ENCODE results near the gene PLGRKT. TPM values are rescaled to one million over a fixed set of nuclear protein-coding genes. Genes with fewer than 3 reads are reported as not detected.
A peak's percentile ranks its signal among the peaks of the same experiment; 100 is the strongest.

The PLGRKT gene
- total and polyA plus RNA-seq, 2 donors (not counting 3 experiments of a cell fraction or from before 2014, with no cell fraction given): 3.8 to 21.2 TPM

- Histone ChIP-seq H4K20me1 (replicated peaks; ENCODE audit: control insufficient read depth, extremely low read depth, insufficient read depth, low read length) (no peaks in the 10 kb centered on the region), H3K9ac (replicated peaks; ENCODE audit: extremely low read depth, insufficient read depth, low read length) (peak overlapping the region; percentile 88), H2AFZ (ENCODE audit: low read depth, low read length) (peak overlapping the region; percentile 32), H3K9me1 (replicated peaks; ENCODE audit: control insufficient read depth, extremely low read depth, insufficient read depth, low read length) (no peaks in the 10 kb centered on the region), H3K4me2 (ENCODE audit: insufficient read depth, low read length) (peak overlapping the region; percentile 90), H3K27me3 (ENCODE audit: control insufficient read depth in 2 of 2, insufficient read depth in 2 of 2, low read length in 2 of 2) (no peaks in the 10 kb centered on the region), H3K36me3 (ENCODE audit: control insufficient read depth in 2 of 2, extremely low read depth in 1 of 2, insufficient read depth in 2 of 2, low read length in 2 of 2) (no peaks in the 10 kb centered on the region), H3K79me2 (ENCODE audit: control insufficient read depth, insufficient read depth, low read length) (peaks cover 42% of the 10 kb centered on the region), H3K4me3 (replicated peaks in 1 of 3; ENCODE audit: insufficient read depth in 1 of 3, low read depth in 1 of 3, low read length in 3 of 3) (peak overlapping the region; percentile 38 to 98 (median 72)), H3K27ac (ENCODE audit: insufficient read depth, low read depth, low read length) (peak overlapping the region; percentile 79), H3K4me1 (ENCODE audit: control insufficient read depth, extremely low read depth, insufficient read depth, low read length) (peaks cover 61% of the 10 kb centered on the region), H3K9me3 (replicated peaks; ENCODE audit: control insufficient read depth, insufficient read depth, low read length) (no peaks in the 10 kb centered on the region)
- dilution Hi-C loops (cut with MboI; ENCODE audit: extremely low pct_ligation_motif_present, low sequenced_read_pairs) (loop anchor here (25.0 kb wide), 1 partner anchor 262 kb away; the partner anchor contains the start of gene INSL6), intact Hi-C loops (cut with micrococcal nuclease) (loop anchor here (1.0 to 2.0 kb wide), 4 partner anchors 39 to 141 kb away; no protein-coding TSS in a partner anchor)
- ChIA-PET POLR2A (interaction anchor here (0.7 to 2.0 kb wide), 11 partner anchors 7 to 465 kb away, joined by 3 to 10 read pairs (median 4); partner anchors contain the start of genes JAK2 and PDCD1LG2), CTCF (interaction anchor here (0.6 to 4.6 kb wide), 37 partner anchors 8 to 657 kb away, joined by 3 to 53 read pairs (median 4); partner anchors contain the start of genes ERMP1, INSL6, PDCD1LG2 and PLGRKT)
- TSS peak; percentile 8 for BruUV-seq (replicated peaks)
- FAIRE-seq: no peak
- TF ChIP-seq MYC (IDR thresholded peaks at IDR 0.05; ENCODE audit: low read depth, low read length): no peak
- no peak for TF ChIP-seq POLR2AphosphoS5 (IDR thresholded peaks at IDR 0.05; ENCODE audit: insufficient read depth, low read depth, low read length)
- TF ChIP-seq, protein P1, sequence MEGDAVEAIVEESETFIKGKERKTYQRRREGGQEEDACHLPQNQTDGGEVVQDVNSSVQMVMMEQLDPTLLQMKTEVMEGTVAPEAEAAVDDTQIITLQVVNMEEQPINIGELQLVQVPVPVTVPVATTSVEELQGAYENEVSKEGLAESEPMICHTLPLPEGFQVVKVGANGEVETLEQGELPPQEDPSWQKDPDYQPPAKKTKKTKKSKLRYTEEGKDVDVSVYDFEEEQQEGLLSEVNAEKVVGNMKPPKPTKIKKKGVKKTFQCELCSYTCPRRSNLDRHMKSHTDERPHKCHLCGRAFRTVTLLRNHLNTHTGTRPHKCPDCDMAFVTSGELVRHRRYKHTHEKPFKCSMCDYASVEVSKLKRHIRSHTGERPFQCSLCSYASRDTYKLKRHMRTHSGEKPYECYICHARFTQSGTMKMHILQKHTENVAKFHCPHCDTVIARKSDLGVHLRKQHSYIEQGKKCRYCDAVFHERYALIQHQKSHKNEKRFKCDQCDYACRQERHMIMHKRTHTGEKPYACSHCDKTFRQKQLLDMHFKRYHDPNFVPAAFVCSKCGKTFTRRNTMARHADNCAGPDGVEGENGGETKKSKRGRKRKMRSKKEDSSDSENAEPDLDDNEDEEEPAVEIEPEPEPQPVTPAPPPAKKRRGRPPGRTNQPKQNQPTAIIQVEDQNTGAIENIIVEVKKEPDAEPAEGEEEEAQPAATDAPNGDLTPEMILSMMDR (IDR thresholded peaks at IDR 0.05; ENCODE audit: extremely low read depth in 1 of 2, insufficient read depth in 1 of 2, low read depth in 1 of 2, low read length in 2 of 2): no peak
- TF ChIP-seq EZH2 (IDR thresholded peaks at IDR 0.05; ENCODE audit: borderline replicate concordance, low read depth, low read length, severe bottlenecking): no peak
- TF ChIP-seq JUN (IDR thresholded peaks at IDR 0.05; ENCODE audit: borderline replicate concordance, insufficient read depth, insufficient read length, low read depth): no peak
- no peak for TF ChIP-seq GATA2 (IDR thresholded peaks at IDR 0.05; ENCODE audit: insufficient read depth, insufficient read length, low read depth, low read length)
- TF ChIP-seq, protein P2, sequence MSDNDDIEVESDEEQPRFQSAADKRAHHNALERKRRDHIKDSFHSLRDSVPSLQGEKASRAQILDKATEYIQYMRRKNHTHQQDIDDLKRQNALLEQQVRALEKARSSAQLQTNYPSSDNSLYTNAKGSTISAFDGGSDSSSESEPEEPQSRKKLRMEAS (IDR thresholded peaks at IDR 0.05; ENCODE audit: insufficient read depth, insufficient read length): no peak
- TF ChIP-seq FOS (IDR thresholded peaks at IDR 0.05; ENCODE audit: borderline replicate concordance, insufficient read depth, low read length): no peak
- no peak for TF ChIP-seq POLR2A (IDR thresholded peaks at IDR 0.05; ENCODE audit: low read depth, low read length)
- DNase-seq (ENCODE audit: low read depth, low spot score): no peak
Measured at GRCh38 chr9:5449521-5450358, 12.0 kb upstream of the PLGRKT start.

Measured in endothelial cell of umbilical vein (primary cell).